Body of pancreas (tissue), 4 donors: ENCODE data around the gene GPRC5A.

ENCODE experiments used
- POLR2A ChIP-seq, 3 donors: fragments of 450-650 bp; IDR thresholded peaks; one replicate each; pipeline ENCODE4 v1.6.1; 2016; ENCODE audit warnings: antibody characterized with exemption in 3 of 3, mild to moderate bottlenecking in 2 of 3
- TF ChIP-seq, protein P1 (sequence below), 7 experiments: fragments of 450-650 bp in 4 of 7; fragments of 200-600 bp in 3 of 7; sonication (generic) in 3 of 7; IDR thresholded peaks; one replicate each; pipeline ENCODE4 v1.5.1; 2016 to 2019; ENCODE audit warnings: antibody characterized with exemption in 7 of 7

DNA sequence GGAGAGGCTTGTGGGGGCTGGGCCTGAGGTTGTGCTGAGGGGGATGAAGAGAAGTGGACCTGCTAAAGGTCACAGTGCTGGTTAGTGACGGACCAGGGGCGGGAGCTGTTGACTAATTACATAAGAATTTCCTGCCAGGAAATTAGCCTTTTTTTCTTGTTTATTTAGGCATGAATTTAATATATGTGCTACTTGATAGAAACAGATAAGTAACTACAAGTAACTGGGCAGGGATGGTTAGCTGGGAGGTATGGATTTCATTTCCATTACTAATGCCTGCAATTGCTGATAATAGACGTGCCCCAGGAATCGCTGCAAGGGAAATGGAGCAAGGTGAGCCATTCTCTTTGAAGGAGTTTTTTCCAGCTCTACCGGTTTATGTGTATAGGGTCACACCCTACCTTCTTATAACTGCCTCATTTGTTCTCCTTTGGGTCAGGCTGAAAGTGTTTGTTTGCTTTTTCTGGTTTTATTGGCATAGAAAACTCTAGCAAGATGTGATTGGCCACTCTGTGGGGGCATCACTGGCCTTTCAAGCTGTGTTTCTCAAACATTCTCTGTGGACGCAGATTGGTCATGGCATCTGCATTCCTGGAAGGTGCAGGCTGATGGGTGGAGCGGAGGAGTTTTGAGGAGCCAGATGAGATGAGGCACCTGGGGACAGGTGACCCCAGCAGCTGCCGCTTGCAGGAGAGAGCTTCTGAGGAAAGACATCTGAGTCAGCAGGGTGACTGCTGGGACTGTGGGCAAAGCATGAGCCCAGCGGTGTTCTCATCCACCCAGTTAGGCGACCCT is 19.0 kb upstream of the GPRC5A start:
- TF ChIP-seq, protein P1, sequence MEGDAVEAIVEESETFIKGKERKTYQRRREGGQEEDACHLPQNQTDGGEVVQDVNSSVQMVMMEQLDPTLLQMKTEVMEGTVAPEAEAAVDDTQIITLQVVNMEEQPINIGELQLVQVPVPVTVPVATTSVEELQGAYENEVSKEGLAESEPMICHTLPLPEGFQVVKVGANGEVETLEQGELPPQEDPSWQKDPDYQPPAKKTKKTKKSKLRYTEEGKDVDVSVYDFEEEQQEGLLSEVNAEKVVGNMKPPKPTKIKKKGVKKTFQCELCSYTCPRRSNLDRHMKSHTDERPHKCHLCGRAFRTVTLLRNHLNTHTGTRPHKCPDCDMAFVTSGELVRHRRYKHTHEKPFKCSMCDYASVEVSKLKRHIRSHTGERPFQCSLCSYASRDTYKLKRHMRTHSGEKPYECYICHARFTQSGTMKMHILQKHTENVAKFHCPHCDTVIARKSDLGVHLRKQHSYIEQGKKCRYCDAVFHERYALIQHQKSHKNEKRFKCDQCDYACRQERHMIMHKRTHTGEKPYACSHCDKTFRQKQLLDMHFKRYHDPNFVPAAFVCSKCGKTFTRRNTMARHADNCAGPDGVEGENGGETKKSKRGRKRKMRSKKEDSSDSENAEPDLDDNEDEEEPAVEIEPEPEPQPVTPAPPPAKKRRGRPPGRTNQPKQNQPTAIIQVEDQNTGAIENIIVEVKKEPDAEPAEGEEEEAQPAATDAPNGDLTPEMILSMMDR (IDR thresholded peaks at IDR 0.05), result no peak
- no peak for TF ChIP-seq POLR2A (IDR thresholded peaks at IDR 0.05)
